HG02642 (cell line): ENCODE data around the gene GPC3.
"Not testable (repeated sequence)": the region's sequence is repeated elsewhere in the genome, so short reads cannot be mapped to it uniquely, and the experiment has no call there.

ENCODE experiments used
- ATAC-seq: cut with Tn5 transposase; IDR thresholded peaks from one replicate; pipeline ENCODE4 v1.9.1; 2021; ENCODE audit warnings: mild to moderate bottlenecking; ENCODE audit not compliant: unreplicated experiment, poor library complexity

Gene GPC3

GRCh38 chrX:133722756-133723155 is 262.6 kb downstream of the GPC3 start:
- no peak for ATAC-seq

- not testable (repeated sequence) for ATAC-seq
Measured at GRCh38 chrX:133720269-133720668, 265.1 kb downstream of the GPC3 start.

GRCh38 chrX:133715715-133716114 is 269.7 kb downstream of the GPC3 start:
- ATAC-seq: no peak

- ATAC-seq: no peak
Measured at GRCh38 chrX:133709501-133709900, 275.9 kb downstream of the GPC3 start.

GRCh38 chrX:133706890-133707289 is 278.5 kb downstream of the GPC3 start:
- no peak for ATAC-seq

- ATAC-seq: no peak
Measured at GRCh38 chrX:133702230-133702629, 283.2 kb downstream of the GPC3 start.

GRCh38 chrX:133699023-133699728 is 286.2 kb downstream of the GPC3 start:
- no peak for ATAC-seq

GRCh38 chrX:133698298-133698697 is 287.1 kb downstream of the GPC3 start:
- ATAC-seq: no peak

- no peak for ATAC-seq
Measured at GRCh38 chrX:133697656-133698055, 287.7 kb downstream of the GPC3 start.

- no peak for ATAC-seq
Measured at GRCh38 chrX:133689997-133690599, 295.3 kb downstream of the GPC3 start.

GRCh38 chrX:133685822-133686221 is 299.6 kb downstream of the GPC3 start:
- ATAC-seq: no peak

- ATAC-seq: no peak
Measured at GRCh38 chrX:133681897-133682296, 303.5 kb downstream of the GPC3 start.

GRCh38 chrX:133681421-133681820 is 304.0 kb downstream of the GPC3 start:
- no peak for ATAC-seq

GRCh38 chrX:133677123-133678063 is 308.0 kb downstream of the GPC3 start:
- no peak for ATAC-seq

- no peak for ATAC-seq
Measured at GRCh38 chrX:133676344-133677122, 308.9 kb downstream of the GPC3 start.

GRCh38 chrX:133674726-133675470 is 310.5 kb downstream of the GPC3 start:
- ATAC-seq: no peak

GRCh38 chrX:133670383-133670782 is 315.0 kb downstream of the GPC3 start:
- no peak for ATAC-seq

- ATAC-seq: no peak
Measured at GRCh38 chrX:133669214-133669613, 316.2 kb downstream of the GPC3 start.

GRCh38 chrX:133668225-133668931 is 317.0 kb downstream of the GPC3 start:
- ATAC-seq: no peak
